Mucosa of descending colon (tissue), 3 donors: Measurements from ENCODE around the gene TMC2. TPM values are rescaled to one million over a fixed set of nuclear protein-coding genes. Genes with fewer than 3 reads are reported as not detected.
A peak's percentile ranks its signal among the peaks of the same experiment; 100 is the strongest.
"Not testable (repeated sequence)": the region's sequence is repeated elsewhere in the genome, so short reads cannot be mapped to it uniquely, and the experiment has no call there.

Experiments used
- ATAC-seq: fragments of 200-7000 bp; cut with Tn5 transposase; one replicate; pipeline ENCODE4 v1.9.1; 2020; ENCODE audit warnings: mild to moderate bottlenecking, moderate library complexity
- DNase-seq, 3 donors: peaks; one replicate each; pipeline ENCODE4 v3.0.0-alpha.2; 2020
- H3K36me3 ChIP-seq: fragments of 200-600 bp; one replicate; pipeline ENCODE4 v1.8.0; 2021; ENCODE audit warnings: low read depth, mild to moderate bottlenecking
- H3K4me1 ChIP-seq: fragments of 200-600 bp; one replicate; pipeline ENCODE4 v1.8.0; 2021; ENCODE audit warnings: low read depth, mild to moderate bottlenecking
- H3K4me3 ChIP-seq: fragments of 200-600 bp; one replicate; pipeline ENCODE4 v1.8.0; 2021; ENCODE audit warnings: mild to moderate bottlenecking
- H3K9me3 ChIP-seq: fragments of 200-600 bp; one replicate; pipeline ENCODE4 v1.8.0; 2021; ENCODE audit warnings: mild to moderate bottlenecking
- intact Hi-C, 2 donors: fragments of 100-400 bp; cut with DNase I in 1 of 2; cut with micrococcal nuclease in 1 of 2; formaldehyde crosslinking; loops; one replicate each; pipeline versions ENCODE4 v1.11.0 to v1.11.1; 2022; cut with DNase I, micrococcal nuclease
- total RNA-seq, 3 donors: library from RNA; stranded (reverse); fragmentation: NEBNext Ultra II Directional in 2 of 3; extraction: Animal tissue kit (Norgen Biotek cat#: 25700) in 2 of 3; gene quantifications; one replicate each; pipeline versions ENCODE4 v1.2.1 to v1.2.4, GENCODE V29; 2021 to 2023
- TF ChIP-seq, protein P1 (sequence below): fragments of 200-600 bp; IDR thresholded peaks from one replicate; pipeline ENCODE4 v1.8.0; 2022; ENCODE audit warnings: antibody characterized with exemption, mild to moderate bottlenecking
- donor health status: DM: no; HTN: no; CAD: no; lungs with moderate emphysema.
- donor health status: DM: no; HTN: no; CAD: no.
- donor health status: DM: no; HTN: yes; CAD: no.

TMC2 gene
- total RNA-seq, 3 donors from 2014 or later = 0.09 to 0.41 TPM; not detected in 1

DNA sequence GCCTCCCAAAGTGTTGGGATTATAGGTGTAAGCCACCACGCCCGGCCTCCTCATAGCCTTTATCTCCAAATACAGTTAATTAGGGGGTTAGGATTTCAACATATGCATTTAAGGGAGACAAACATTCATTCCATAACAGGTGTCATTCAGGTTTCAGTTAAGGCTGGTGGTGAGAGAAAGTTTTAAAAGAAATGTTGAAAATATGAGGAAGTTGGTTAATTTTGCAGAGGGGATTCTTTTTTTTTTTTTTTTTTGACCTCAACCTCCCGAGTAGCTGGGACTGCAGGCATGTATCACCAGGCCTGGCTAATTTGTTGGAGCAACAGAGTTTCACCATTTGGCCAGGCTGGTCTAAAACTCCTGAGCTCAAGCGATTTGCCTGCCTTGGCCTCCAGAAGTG lies 143.7 kb downstream of the TMC2 start:
- intact Hi-C loops = no loop called here
- no peak overlapping the region for H3K4me3 ChIP-seq
- DNase-seq (no peak), ATAC-seq (no peak)
- no peaks in the 10 kb centered on the region for H3K36me3 ChIP-seq
- no peaks in the 10 kb centered on the region for H3K4me1 ChIP-seq
- TF ChIP-seq, protein P1, sequence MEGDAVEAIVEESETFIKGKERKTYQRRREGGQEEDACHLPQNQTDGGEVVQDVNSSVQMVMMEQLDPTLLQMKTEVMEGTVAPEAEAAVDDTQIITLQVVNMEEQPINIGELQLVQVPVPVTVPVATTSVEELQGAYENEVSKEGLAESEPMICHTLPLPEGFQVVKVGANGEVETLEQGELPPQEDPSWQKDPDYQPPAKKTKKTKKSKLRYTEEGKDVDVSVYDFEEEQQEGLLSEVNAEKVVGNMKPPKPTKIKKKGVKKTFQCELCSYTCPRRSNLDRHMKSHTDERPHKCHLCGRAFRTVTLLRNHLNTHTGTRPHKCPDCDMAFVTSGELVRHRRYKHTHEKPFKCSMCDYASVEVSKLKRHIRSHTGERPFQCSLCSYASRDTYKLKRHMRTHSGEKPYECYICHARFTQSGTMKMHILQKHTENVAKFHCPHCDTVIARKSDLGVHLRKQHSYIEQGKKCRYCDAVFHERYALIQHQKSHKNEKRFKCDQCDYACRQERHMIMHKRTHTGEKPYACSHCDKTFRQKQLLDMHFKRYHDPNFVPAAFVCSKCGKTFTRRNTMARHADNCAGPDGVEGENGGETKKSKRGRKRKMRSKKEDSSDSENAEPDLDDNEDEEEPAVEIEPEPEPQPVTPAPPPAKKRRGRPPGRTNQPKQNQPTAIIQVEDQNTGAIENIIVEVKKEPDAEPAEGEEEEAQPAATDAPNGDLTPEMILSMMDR = no peak
- no peaks in the 10 kb centered on the region for H3K9me3 ChIP-seq

DNA sequence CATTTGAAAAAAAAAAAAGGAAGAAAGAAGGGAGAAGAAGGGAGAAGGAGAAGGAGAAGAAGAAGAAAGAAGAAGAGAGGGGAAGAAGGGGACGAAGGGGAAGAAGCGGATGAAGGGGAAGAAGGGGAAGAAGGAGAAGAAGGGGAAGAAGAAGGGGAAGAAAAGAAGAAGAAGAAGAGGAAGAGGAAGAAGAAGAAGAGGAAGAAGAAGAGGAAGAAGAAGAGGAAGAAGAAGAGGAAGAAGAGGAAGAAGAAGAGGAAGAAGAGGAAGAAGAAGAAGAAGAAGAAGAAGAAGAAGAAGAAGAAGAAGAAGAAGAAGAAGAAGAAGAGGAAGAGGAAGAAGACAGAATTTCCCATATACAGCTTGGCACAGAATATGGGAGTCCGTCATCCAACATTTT lies 145.7 kb downstream of the TMC2 start:
- DNase-seq, H3K9me3 ChIP-seq, ATAC-seq, H3K36me3 ChIP-seq, H3K4me3 ChIP-seq, H3K4me1 ChIP-seq, intact Hi-C loops: not testable (repeated sequence)

DNA sequence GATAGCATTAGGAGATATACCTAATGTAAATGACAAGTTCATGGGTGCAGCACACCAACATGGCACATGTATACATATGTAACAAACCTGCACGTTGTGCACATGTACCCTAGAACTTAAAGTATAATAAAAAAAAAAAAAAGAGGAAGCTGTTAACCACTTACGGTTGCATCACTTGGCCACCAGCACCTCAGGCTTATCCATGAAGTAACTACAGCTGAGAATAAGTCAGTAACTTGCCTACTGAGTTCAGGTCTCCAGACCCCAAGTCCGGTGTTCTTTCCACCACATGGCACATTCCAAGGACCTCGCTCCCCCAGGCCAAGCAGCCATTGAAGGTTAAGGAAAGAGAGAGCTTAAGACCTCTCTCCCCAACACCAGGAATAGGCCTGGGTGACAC lies 148.4 kb downstream of the TMC2 start:
- ATAC-seq, H3K4me1 ChIP-seq, DNase-seq, H3K4me3 ChIP-seq, intact Hi-C loops, H3K36me3 ChIP-seq, H3K9me3 ChIP-seq: not testable (repeated sequence)

DNA sequence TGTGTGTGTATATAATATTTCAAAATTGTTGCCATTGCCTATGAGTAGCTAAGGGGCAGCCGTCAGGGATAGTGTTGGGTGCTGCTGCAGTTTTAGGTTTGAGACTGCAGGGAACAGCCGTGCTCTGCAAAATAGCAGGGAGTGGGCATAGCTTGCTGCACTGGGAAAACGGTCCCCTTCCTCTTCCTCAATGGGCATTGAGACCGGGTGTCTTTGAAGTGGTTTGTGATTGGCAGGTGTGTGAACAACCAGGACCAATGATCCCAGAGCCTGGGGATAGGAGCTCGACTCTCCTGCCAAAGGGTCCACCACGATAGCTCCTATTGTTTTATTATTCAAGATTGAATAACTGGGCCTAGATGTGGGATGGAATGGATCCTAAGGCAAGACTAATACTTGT lies 151.1 kb downstream of the TMC2 start:
- intact Hi-C loops = no loop called here
- no peaks in the 10 kb centered on the region for H3K9me3 ChIP-seq
- DNase-seq = no peak
- no peak overlapping the region for H3K4me3 ChIP-seq
- TF ChIP-seq, protein P1 = no peak
- no peak for ATAC-seq
- H3K36me3 ChIP-seq = no peaks in the 10 kb centered on the region
- no peaks in the 10 kb centered on the region for H3K4me1 ChIP-seq

DNA sequence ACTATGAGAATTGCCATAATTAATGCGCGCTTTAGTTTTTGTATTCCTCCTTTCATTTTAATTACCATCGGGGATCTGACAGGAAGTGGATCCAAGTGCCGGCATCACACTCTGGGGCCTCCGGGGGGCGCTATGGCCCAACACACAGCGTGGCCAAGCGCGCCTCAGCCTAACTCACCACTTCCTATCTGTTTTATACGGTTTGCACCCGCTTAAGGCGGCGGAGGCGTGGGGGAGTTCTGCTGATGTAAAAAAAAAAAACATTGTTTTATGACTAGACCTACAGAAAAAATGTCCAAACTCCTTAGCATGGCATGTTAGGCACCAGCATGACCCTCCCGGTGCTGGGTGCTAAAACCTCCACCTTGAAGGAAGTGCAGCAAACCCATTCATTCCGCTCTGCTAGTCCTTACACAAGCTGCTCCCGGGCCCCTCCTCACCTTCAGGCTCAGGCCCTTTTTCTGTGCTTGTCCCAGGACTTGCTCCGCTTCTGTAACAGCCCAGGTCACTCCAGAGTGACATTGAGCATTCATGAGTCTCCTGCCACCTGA lies 151.7 kb downstream of the TMC2 start:
- Histone ChIP-seq H3K36me3 (no peaks in the 10 kb centered on the region), H3K4me3 (no peak overlapping the region), H3K9me3 (no peaks in the 10 kb centered on the region), H3K4me1 (no peaks in the 10 kb centered on the region)
- intact Hi-C loops = no loop called here
- TF ChIP-seq, protein P1 = peak; percentile 46
- DNase-seq = peak; percentile 67 to 69 (median 68)
- ATAC-seq = peak; percentile 86

DNA sequence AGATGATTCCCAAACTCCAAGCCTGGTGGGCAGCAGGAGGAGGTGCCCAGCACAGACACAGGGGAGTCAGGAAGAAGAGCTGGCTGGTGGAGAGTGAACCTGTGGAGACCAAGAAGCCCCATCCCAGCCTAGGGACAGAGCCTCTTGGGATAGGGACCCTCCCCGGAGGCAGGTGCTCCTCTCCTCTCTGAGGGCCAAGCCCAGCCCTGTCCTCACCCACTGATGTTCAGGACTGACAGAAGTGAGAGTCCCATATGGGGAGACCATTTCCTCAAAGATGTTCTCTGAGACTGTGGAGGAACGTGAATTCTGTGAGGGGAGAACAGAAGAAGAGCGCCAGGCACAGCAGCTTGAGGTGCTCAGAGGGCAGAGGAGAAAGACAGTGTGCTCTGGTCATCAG lies 153.8 kb downstream of the TMC2 start:
- H3K4me3 ChIP-seq = no peak overlapping the region
- no peaks in the 10 kb centered on the region for H3K36me3 ChIP-seq
- ATAC-seq (no peak), DNase-seq (no peak)
- H3K4me1 ChIP-seq = peaks cover 8% of the 10 kb centered on the region
- TF ChIP-seq, protein P1 = no peak
- no peaks in the 10 kb centered on the region for H3K9me3 ChIP-seq
- intact Hi-C loops = no loop called here

DNA sequence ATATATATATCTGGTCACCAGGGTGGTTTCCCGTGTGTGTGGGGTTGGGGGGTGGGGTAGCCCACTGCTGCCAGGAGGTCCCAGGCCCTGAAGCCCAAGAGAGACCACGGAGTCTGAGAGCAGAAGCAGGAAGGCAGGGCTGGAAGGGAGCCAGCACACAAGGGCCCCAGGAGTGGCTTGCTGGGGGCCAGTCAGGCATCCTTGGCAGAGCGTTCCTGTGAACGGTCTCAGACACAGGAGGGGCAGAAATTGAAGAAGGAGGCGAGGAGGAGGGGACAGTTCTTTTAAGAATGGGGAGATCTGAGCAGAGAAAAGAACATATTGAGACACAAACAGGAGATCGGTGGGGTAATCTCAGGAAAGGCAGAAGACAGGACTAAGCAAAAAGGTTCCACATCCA lies 154.3 kb downstream of the TMC2 start:
- Histone ChIP-seq H3K36me3 (no peaks in the 10 kb centered on the region), H3K4me3 (no peak overlapping the region), H3K4me1 (peaks cover 8% of the 10 kb centered on the region), H3K9me3 (no peaks in the 10 kb centered on the region)
- peak in 1 of 3 donors; percentile 24 for DNase-seq
- TF ChIP-seq, protein P1 = no peak
- intact Hi-C loops = no loop called here
- ATAC-seq = no peak
